ENCODE measurements around the gene PLXNA2.

DNA sequence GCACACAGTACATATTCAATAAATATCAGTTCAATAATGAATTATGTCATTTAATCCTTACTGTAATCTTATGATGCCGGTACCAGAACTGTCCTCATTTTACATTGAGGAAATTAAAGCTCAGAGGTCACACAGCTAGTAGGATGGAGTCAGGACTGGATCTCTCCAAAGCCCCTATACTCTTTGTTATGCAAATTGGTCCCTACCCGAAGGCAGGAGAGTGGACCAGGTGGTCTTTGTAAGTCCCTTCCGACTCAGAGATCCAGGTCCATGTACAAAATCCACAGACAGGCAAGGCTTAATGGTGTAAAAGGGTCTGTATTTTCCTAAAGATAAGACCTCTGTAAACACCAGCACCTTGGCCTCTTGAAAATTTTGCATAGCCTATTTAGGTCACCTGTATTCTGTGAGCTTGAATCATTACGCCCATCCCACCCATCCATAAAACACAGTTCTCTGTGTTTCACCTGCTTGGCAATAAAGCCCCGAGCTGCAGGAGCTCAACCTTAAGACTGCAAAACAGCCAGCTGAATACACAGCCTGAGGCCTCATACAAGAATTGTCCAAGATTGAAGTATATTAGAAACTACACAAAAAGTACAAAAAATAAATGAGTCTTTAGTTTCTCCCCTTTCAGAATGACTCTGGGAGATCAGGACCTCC, 41.7 kb downstream of the PLXNA2 start:
- TF ChIP-seq EP300 (IDR thresholded peaks at IDR 0.05), result no peak
- TF ChIP-seq, protein P1, sequence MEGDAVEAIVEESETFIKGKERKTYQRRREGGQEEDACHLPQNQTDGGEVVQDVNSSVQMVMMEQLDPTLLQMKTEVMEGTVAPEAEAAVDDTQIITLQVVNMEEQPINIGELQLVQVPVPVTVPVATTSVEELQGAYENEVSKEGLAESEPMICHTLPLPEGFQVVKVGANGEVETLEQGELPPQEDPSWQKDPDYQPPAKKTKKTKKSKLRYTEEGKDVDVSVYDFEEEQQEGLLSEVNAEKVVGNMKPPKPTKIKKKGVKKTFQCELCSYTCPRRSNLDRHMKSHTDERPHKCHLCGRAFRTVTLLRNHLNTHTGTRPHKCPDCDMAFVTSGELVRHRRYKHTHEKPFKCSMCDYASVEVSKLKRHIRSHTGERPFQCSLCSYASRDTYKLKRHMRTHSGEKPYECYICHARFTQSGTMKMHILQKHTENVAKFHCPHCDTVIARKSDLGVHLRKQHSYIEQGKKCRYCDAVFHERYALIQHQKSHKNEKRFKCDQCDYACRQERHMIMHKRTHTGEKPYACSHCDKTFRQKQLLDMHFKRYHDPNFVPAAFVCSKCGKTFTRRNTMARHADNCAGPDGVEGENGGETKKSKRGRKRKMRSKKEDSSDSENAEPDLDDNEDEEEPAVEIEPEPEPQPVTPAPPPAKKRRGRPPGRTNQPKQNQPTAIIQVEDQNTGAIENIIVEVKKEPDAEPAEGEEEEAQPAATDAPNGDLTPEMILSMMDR (IDR thresholded peaks at IDR 0.05), result no peak
